Peyer's patch (tissue), 4 donors: ENCODE data around the gene ZNRF1. TPM values are rescaled to one million over a fixed set of nuclear protein-coding genes. Genes with fewer than 3 reads are reported as not detected.

Source experiments
- DNase-seq, 3 donors: peaks; one replicate each; pipeline ENCODE4 v3.0.0-alpha.2; 2017 to 2019
- H3K27ac ChIP-seq, 4 donors: fragments of 200-600 bp; sonication (generic); one replicate each; pipeline ENCODE4 v1.5.1; 2016 to 2019
- H3K27me3 ChIP-seq, 2 donors: fragments of 200-600 bp; sonication (generic); one replicate each; pipeline ENCODE4 v1.5.1; 2019
- H3K36me3 ChIP-seq, 3 donors: fragments of 200-600 bp; sonication (generic); one replicate each; pipeline ENCODE4 v1.5.1; 2016 to 2019
- H3K4me1 ChIP-seq, 4 donors: fragments of 200-600 bp; sonication (generic); one replicate each; pipeline ENCODE4 v1.5.1; 2016 to 2019
- H3K4me3 ChIP-seq, 4 donors: fragments of 200-600 bp; sonication (generic); 1 replicate in 3 of 4; 2 replicates in 1 of 4; pipeline ENCODE4 v1.5.1; 2016 to 2019; ENCODE audit warnings: mild to moderate bottlenecking in 1 of 4
- H3K9me3 ChIP-seq, 4 donors: fragments of 200-600 bp; sonication (generic); one replicate each; pipeline ENCODE4 v1.5.1; 2016 to 2019; ENCODE audit warnings: mild to moderate bottlenecking in 1 of 4
- POLR2A ChIP-seq, 2 donors: fragments of 450-650 bp; IDR thresholded peaks; one replicate each; pipeline ENCODE4 v1.5.1; 2017; ENCODE audit warnings: antibody characterized with exemption in 2 of 2, mild to moderate bottlenecking in 2 of 2, moderate library complexity in 2 of 2
- total RNA-seq, 4 donors: library from RNA; depleted of rRNA; stranded (reverse); fragments of >200 nt; gene quantifications; one replicate each; pipeline ENCODE4 v1.1.0, GENCODE V29; 2016
- TF ChIP-seq, protein P1 (sequence below), 6 experiments: fragments of 450-650 bp in 4 of 6; fragments of 200-600 bp in 2 of 6; sonication (generic) in 1 of 6; IDR thresholded peaks; one replicate each; pipeline ENCODE4 v1.5.1; 2017 to 2019; ENCODE audit warnings: antibody characterized with exemption in 6 of 6, mild to moderate bottlenecking in 3 of 6, moderate library complexity in 1 of 6

The ZNRF1 gene
- total RNA-seq, 4 donors from 2014 or later, result 10.7 to 32.7 (median 16.4) TPM

- H3K27ac ChIP-seq, result no peak overlapping the region
- H3K27me3 ChIP-seq, result no peaks in the 10 kb centered on the region
- no peak overlapping the region for H3K4me3 ChIP-seq
- peaks cover 0 to 7% (median 2%) of the 10 kb centered on the region in 4 donors for H3K4me1 ChIP-seq
- no peaks in the 10 kb centered on the region for H3K36me3 ChIP-seq
- DNase-seq, result no peak
- no peaks in the 10 kb centered on the region for H3K9me3 ChIP-seq
- TF ChIP-seq, protein P1, sequence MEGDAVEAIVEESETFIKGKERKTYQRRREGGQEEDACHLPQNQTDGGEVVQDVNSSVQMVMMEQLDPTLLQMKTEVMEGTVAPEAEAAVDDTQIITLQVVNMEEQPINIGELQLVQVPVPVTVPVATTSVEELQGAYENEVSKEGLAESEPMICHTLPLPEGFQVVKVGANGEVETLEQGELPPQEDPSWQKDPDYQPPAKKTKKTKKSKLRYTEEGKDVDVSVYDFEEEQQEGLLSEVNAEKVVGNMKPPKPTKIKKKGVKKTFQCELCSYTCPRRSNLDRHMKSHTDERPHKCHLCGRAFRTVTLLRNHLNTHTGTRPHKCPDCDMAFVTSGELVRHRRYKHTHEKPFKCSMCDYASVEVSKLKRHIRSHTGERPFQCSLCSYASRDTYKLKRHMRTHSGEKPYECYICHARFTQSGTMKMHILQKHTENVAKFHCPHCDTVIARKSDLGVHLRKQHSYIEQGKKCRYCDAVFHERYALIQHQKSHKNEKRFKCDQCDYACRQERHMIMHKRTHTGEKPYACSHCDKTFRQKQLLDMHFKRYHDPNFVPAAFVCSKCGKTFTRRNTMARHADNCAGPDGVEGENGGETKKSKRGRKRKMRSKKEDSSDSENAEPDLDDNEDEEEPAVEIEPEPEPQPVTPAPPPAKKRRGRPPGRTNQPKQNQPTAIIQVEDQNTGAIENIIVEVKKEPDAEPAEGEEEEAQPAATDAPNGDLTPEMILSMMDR (IDR thresholded peaks at IDR 0.05), result no peak
- TF ChIP-seq POLR2A (IDR thresholded peaks at IDR 0.05), result no peak
These were observed 46.6 kb downstream of the ZNRF1 start for GRCh38 chr16:75045424-75045823.

DNA sequence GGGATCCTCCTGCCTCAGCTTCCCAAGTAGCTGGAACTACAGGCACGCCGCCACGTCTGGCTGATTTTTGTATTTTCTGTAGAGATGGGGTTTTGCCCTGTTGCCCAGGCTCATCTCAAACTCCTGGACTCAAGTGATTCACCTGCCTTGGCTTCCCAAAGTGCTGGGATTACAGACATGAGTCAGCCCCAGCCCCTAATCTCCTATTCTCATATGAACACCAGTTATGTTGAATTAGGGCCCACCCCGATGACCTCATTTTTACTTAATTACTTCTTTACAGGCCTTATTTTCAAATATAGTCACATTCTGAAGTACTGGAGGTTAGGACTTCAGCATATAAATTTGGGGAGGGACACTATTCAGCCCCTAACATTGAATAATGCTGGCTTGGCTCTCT is 49.2 kb downstream of the ZNRF1 start:
- Histone ChIP-seq H3K4me1 (peaks cover 0 to 12% (median 3%) of the 10 kb centered on the region in 4 donors), H3K27me3 (no peaks in the 10 kb centered on the region), H3K4me3 (no peak overlapping the region), H3K36me3 (no peaks in the 10 kb centered on the region), H3K27ac (no peak overlapping the region), H3K9me3 (no peaks in the 10 kb centered on the region)
- no peak for TF ChIP-seq POLR2A (IDR thresholded peaks at IDR 0.05)
- TF ChIP-seq, protein P1 (IDR thresholded peaks at IDR 0.05), result no peak
- DNase-seq, result no peak

GRCh38 chr16:75048530-75048929 is 49.7 kb downstream of the ZNRF1 start:
- H3K27ac ChIP-seq, result no peak overlapping the region
- H3K27me3 ChIP-seq, result no peaks in the 10 kb centered on the region
- TF ChIP-seq, protein P1 (IDR thresholded peaks at IDR 0.05), result no peak
- DNase-seq, result no peak
- no peak overlapping the region for H3K4me3 ChIP-seq
- no peaks in the 10 kb centered on the region for H3K36me3 ChIP-seq
- H3K9me3 ChIP-seq, result no peaks in the 10 kb centered on the region
- H3K4me1 ChIP-seq, result peaks cover 0 to 17% (median 3%) of the 10 kb centered on the region in 4 donors

GRCh38 chr16:75052481-75053202 is 53.8 kb downstream of the ZNRF1 start:
- Histone ChIP-seq H3K9me3 (no peaks in the 10 kb centered on the region), H3K4me3 (no peak overlapping the region), H3K36me3 (no peaks in the 10 kb centered on the region), H3K4me1 (peaks cover 0 to 31% (median 14%) of the 10 kb centered on the region in 4 donors), H3K27me3 (no peaks in the 10 kb centered on the region), H3K27ac (peak overlapping the region in 1 of 4 donors; percentile 21)
- no peak for TF ChIP-seq POLR2A (IDR thresholded peaks at IDR 0.05)
- TF ChIP-seq, protein P1 (IDR thresholded peaks at IDR 0.05), result no peak
- DNase-seq, result no peak

DNA sequence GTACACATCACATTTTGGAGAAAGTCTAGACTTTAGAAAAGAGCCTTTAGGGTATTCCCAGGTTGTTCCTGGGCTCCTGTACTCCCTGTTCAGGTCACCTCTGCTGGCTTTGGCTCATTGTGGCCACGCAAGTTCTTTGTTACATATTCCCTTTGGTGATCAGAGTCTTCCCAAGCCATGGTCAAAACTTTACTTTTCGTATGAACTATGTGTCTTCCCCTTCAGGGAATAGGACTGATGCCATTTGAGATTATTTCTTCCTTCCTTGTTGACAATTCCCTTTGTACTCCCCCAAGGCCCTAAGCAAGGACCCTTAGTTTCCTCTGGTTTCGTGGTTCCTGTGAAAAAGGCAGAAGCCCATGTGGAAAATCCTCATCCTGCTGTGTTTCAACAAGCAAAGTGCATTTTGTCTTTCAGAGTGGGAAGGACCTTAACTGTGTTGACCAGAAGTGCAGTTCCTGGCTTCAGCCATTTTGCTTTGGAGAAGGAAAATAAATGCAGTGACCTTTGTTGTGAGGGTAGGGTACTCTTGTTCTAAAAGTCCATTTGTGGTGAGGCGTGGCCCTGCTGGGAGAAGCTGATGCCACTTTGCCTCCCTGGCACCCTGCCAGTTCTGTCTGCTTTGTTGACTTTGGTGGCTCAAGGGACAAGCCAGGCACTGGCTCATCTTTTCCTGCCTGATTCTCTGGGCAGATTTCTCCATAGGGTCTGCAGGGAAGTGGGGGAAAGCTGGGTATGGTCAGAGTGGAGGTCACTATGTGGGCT is 55.1 kb downstream of the ZNRF1 start:
- Histone ChIP-seq H3K27ac (peak overlapping the region in 3 of 4 donors; percentile 39 to 86 (median 83)), H3K4me1 (peaks cover 0 to 35% (median 14%) of the 10 kb centered on the region in 4 donors), H3K27me3 (no peaks in the 10 kb centered on the region), H3K4me3 (no peak overlapping the region), H3K36me3 (no peaks in the 10 kb centered on the region), H3K9me3 (no peaks in the 10 kb centered on the region)
- DNase-seq, result peak; percentile 29 to 96 (median 95)
- TF ChIP-seq POLR2A (IDR thresholded peaks at IDR 0.05), result no peak
- TF ChIP-seq, protein P1 (IDR thresholded peaks at IDR 0.05), result peak in 1 of 6 experiments; percentile 1
